ENCODE data around the gene ZDHHC9.

ZDHHC9 gene

GRCh38 chrX:129763666-129764065 lies 80.0 kb downstream of the ZDHHC9 start:
- DNase-seq (ENCODE audit: low read depth), result no peak

- no peak for DNase-seq (ENCODE audit: low read depth)
Measured at GRCh38 chrX:129762448-129762847, 81.2 kb downstream of the ZDHHC9 start.

GRCh38 chrX:129761596-129761995 lies 82.1 kb downstream of the ZDHHC9 start:
- no peak for DNase-seq (ENCODE audit: low read depth)

GRCh38 chrX:129760981-129761380 lies 82.7 kb downstream of the ZDHHC9 start:
- DNase-seq (ENCODE audit: low read depth), result no peak

- no peak for DNase-seq (ENCODE audit: low read depth)
Measured at GRCh38 chrX:129760155-129760554, 83.5 kb downstream of the ZDHHC9 start.

GRCh38 chrX:129759576-129760061 lies 84.1 kb downstream of the ZDHHC9 start:
- DNase-seq (ENCODE audit: low read depth), result peak; percentile 82

GRCh38 chrX:129755779-129756650 lies 87.7 kb downstream of the ZDHHC9 start:
- no peak for DNase-seq (ENCODE audit: low read depth)

- no peak for DNase-seq (ENCODE audit: low read depth)
Measured at GRCh38 chrX:129754056-129755024, 89.3 kb downstream of the ZDHHC9 start.
